Activated T-helper 1 cell treated with anti-CD3 and anti-CD28 coated beads, Interleukin-12 subunit alpha, Interleukin-12 subunit beta, Interleukin-2, Interleukin-4 antibody, amounts not matched to agents 30 ng/mL and 10 ng/mL and 1 ng/mL, durations not matched to agents 14 hours and 24 hours and 36 hours (primary cell): Measurements from ENCODE around the gene LDLRAD3. TPM values are rescaled to one million over a fixed set of nuclear protein-coding genes. Genes with fewer than 3 reads are reported as not detected.
"Not testable (repeated sequence)": the region's sequence is repeated elsewhere in the genome, so short reads cannot be mapped to it uniquely, and the experiment has no call there.

Experiments
- DNase-seq: peaks from one replicate; pipeline ENCODE4 v3.0.0; 2021; ENCODE audit warnings: low spot score
- H3K27ac Mint-ChIP-seq: one replicate; pipeline ENCODE4 v1.8.0; 2021; ENCODE audit warnings: mild to moderate bottlenecking, mixed read lengths
- H3K27me3 Mint-ChIP-seq: one replicate; pipeline ENCODE4 v1.8.0; 2022; ENCODE audit warnings: mild to moderate bottlenecking, moderate library complexity, mixed read lengths; ENCODE audit not compliant: insufficient read depth
- H3K36me3 Mint-ChIP-seq: one replicate; pipeline ENCODE4 v1.8.0; 2021; ENCODE audit warnings: low read depth, mixed read lengths
- H3K4me1 Mint-ChIP-seq: one replicate; pipeline ENCODE4 v1.8.0; 2021; ENCODE audit warnings: low read depth, mixed read lengths
- H3K4me3 Mint-ChIP-seq: one replicate; pipeline ENCODE4 v1.8.0; 2021; ENCODE audit warnings: mild to moderate bottlenecking, moderate library complexity, mixed read lengths
- H3K9me3 Mint-ChIP-seq: one replicate; pipeline ENCODE4 v1.8.0; 2021; ENCODE audit warnings: mixed read lengths
- intact Hi-C: fragments of 100-400 bp; cut with micrococcal nuclease; formaldehyde crosslinking; loops from one replicate; pipeline ENCODE4 v1.15.1; 2024
- total RNA-seq: library from RNA; stranded (reverse); gene quantifications from 2 replicates; pipeline ENCODE4 v1.2.3, GENCODE V29; 2022

The LDLRAD3 gene
- total RNA-seq, 1 donor from 2014 or later = 0.57 TPM

- DNase-seq = no peak
- Mint-ChIP-seq H3K4me1 (no peaks in the 10 kb centered on the region), H3K9me3 (no peaks in the 10 kb centered on the region), H3K36me3 (no peaks in the 10 kb centered on the region), H3K27ac (no peak overlapping the region), H3K4me3 (no peak overlapping the region), H3K27me3 (peaks cover 4% of the 10 kb centered on the region)
- intact Hi-C loops = no loop called here
Measured at GRCh38 chr11:36011574-36011973, 67.7 kb downstream of the LDLRAD3 start.

- Mint-ChIP-seq H3K27ac (no peak overlapping the region), H3K36me3 (no peaks in the 10 kb centered on the region), H3K27me3 (peaks cover 4% of the 10 kb centered on the region), H3K4me1 (no peaks in the 10 kb centered on the region), H3K4me3 (no peak overlapping the region), H3K9me3 (no peaks in the 10 kb centered on the region)
- intact Hi-C loops = no loop called here
- DNase-seq = no peak
Measured at GRCh38 chr11:36012455-36012854, 68.6 kb downstream of the LDLRAD3 start.

GRCh38 chr11:36012979-36013378, 69.1 kb downstream of the LDLRAD3 start:
- no peak overlapping the region for H3K4me3 Mint-ChIP-seq
- H3K27me3 Mint-ChIP-seq = peaks cover 4% of the 10 kb centered on the region
- H3K36me3 Mint-ChIP-seq = no peaks in the 10 kb centered on the region
- no peaks in the 10 kb centered on the region for H3K4me1 Mint-ChIP-seq
- no peak for DNase-seq
- H3K9me3 Mint-ChIP-seq = no peaks in the 10 kb centered on the region
- intact Hi-C loops = no loop called here
- H3K27ac Mint-ChIP-seq = no peak overlapping the region

GRCh38 chr11:36013446-36013845, 69.6 kb downstream of the LDLRAD3 start:
- intact Hi-C loops, DNase-seq, H3K27me3 Mint-ChIP-seq, H3K9me3 Mint-ChIP-seq, H3K36me3 Mint-ChIP-seq, H3K4me1 Mint-ChIP-seq, H3K4me3 Mint-ChIP-seq, H3K27ac Mint-ChIP-seq: not testable (repeated sequence)

- H3K4me3 Mint-ChIP-seq = no peak overlapping the region
- no peaks in the 10 kb centered on the region for H3K4me1 Mint-ChIP-seq
- H3K27me3 Mint-ChIP-seq = peaks cover 4% of the 10 kb centered on the region
- intact Hi-C loops = no loop called here
- no peaks in the 10 kb centered on the region for H3K9me3 Mint-ChIP-seq
- no peak overlapping the region for H3K27ac Mint-ChIP-seq
- DNase-seq = no peak
- no peaks in the 10 kb centered on the region for H3K36me3 Mint-ChIP-seq
Measured at GRCh38 chr11:36013950-36014897, 70.4 kb downstream of the LDLRAD3 start.

GRCh38 chr11:36014898-36015665, 71.2 kb downstream of the LDLRAD3 start:
- no peak overlapping the region for H3K27ac Mint-ChIP-seq
- DNase-seq = no peak
- H3K9me3 Mint-ChIP-seq = no peaks in the 10 kb centered on the region
- intact Hi-C loops = no loop called here
- no peak overlapping the region for H3K4me3 Mint-ChIP-seq
- peaks cover 2% of the 10 kb centered on the region for H3K27me3 Mint-ChIP-seq
- no peaks in the 10 kb centered on the region for H3K36me3 Mint-ChIP-seq
- H3K4me1 Mint-ChIP-seq = no peaks in the 10 kb centered on the region

GRCh38 chr11:36015799-36016198, 71.9 kb downstream of the LDLRAD3 start:
- Mint-ChIP-seq H3K27ac (no peak overlapping the region), H3K9me3 (no peaks in the 10 kb centered on the region), H3K36me3 (no peaks in the 10 kb centered on the region), H3K4me1 (no peaks in the 10 kb centered on the region), H3K4me3 (no peak overlapping the region), H3K27me3 (peaks cover 2% of the 10 kb centered on the region)
- intact Hi-C loops = no loop called here
- DNase-seq = no peak

GRCh38 chr11:36016263-36016662, 72.4 kb downstream of the LDLRAD3 start:
- Mint-ChIP-seq H3K27me3 (peaks cover 3% of the 10 kb centered on the region), H3K4me3 (no peak overlapping the region), H3K27ac (no peak overlapping the region), H3K9me3 (no peaks in the 10 kb centered on the region), H3K36me3 (no peaks in the 10 kb centered on the region), H3K4me1 (no peaks in the 10 kb centered on the region)
- DNase-seq = no peak
- intact Hi-C loops = no loop called here

GRCh38 chr11:36016709-36017108, 72.8 kb downstream of the LDLRAD3 start:
- H3K27ac Mint-ChIP-seq = no peak overlapping the region
- peaks cover 3% of the 10 kb centered on the region for H3K27me3 Mint-ChIP-seq
- H3K36me3 Mint-ChIP-seq = no peaks in the 10 kb centered on the region
- intact Hi-C loops = no loop called here
- DNase-seq = no peak
- H3K9me3 Mint-ChIP-seq = no peaks in the 10 kb centered on the region
- no peak overlapping the region for H3K4me3 Mint-ChIP-seq
- no peaks in the 10 kb centered on the region for H3K4me1 Mint-ChIP-seq

- H3K4me3 Mint-ChIP-seq = no peak overlapping the region
- H3K4me1 Mint-ChIP-seq = no peaks in the 10 kb centered on the region
- H3K27ac Mint-ChIP-seq = no peak overlapping the region
- no peaks in the 10 kb centered on the region for H3K9me3 Mint-ChIP-seq
- intact Hi-C loops = no loop called here
- no peaks in the 10 kb centered on the region for H3K36me3 Mint-ChIP-seq
- H3K27me3 Mint-ChIP-seq = peaks cover 3% of the 10 kb centered on the region
- no peak for DNase-seq
Measured at GRCh38 chr11:36019005-36019596, 75.2 kb downstream of the LDLRAD3 start.

- Mint-ChIP-seq H3K27ac (no peak overlapping the region), H3K4me3 (no peak overlapping the region), H3K4me1 (no peaks in the 10 kb centered on the region)
Measured at GRCh38 chr11:36019722-36020121, 75.9 kb downstream of the LDLRAD3 start.

GRCh38 chr11:36022882-36023281, 79.0 kb downstream of the LDLRAD3 start:
- peaks cover 1% of the 10 kb centered on the region for H3K27me3 Mint-ChIP-seq
- H3K9me3 Mint-ChIP-seq = no peaks in the 10 kb centered on the region
- DNase-seq = no peak
- H3K4me1 Mint-ChIP-seq = no peaks in the 10 kb centered on the region
- H3K4me3 Mint-ChIP-seq = no peak overlapping the region
- no peak overlapping the region for H3K27ac Mint-ChIP-seq
- intact Hi-C loops = no loop called here
- H3K36me3 Mint-ChIP-seq = no peaks in the 10 kb centered on the region

More at GRCh38 chr11:36019722-36020121, 75.9 kb downstream of the LDLRAD3 start:
- intact Hi-C loops = no loop called here
- Mint-ChIP-seq H3K9me3 (no peaks in the 10 kb centered on the region), H3K36me3 (no peaks in the 10 kb centered on the region), H3K27me3 (peaks cover 1% of the 10 kb centered on the region)
- no peak for DNase-seq

- no peaks in the 10 kb centered on the region for H3K4me1 Mint-ChIP-seq
- intact Hi-C loops = no loop called here
- H3K27ac Mint-ChIP-seq = no peak overlapping the region
- DNase-seq = no peak
- peaks cover 1% of the 10 kb centered on the region for H3K27me3 Mint-ChIP-seq
- H3K36me3 Mint-ChIP-seq = no peaks in the 10 kb centered on the region
- no peak overlapping the region for H3K4me3 Mint-ChIP-seq
- no peaks in the 10 kb centered on the region for H3K9me3 Mint-ChIP-seq
Measured at GRCh38 chr11:36023922-36024321, 80.1 kb downstream of the LDLRAD3 start.
